Liver (tissue), 3 donors: Measurements from ENCODE around the gene PRND.

Experiments used
- HNF4G ChIP-seq: IDR thresholded peaks from 2 replicates; pipeline ENCODE4 v1.6.1; 2016; ENCODE audit warnings: antibody characterized with exemption
- JUND ChIP-seq, 2 donors: IDR thresholded peaks; 2 replicates each; pipeline ENCODE4 v1.6.1; 2016; ENCODE audit warnings: antibody characterized with exemption in 2 of 2
- TF ChIP-seq, protein P1 (sequence below): fragments of 150-350 bp; IDR thresholded peaks from 2 replicates; pipeline ENCODE4 v1.5.1; 2017; ENCODE audit warnings: improper control_type of control experiment, low read depth, low read length; ENCODE audit not compliant: missing input control
- donor health status: healthy.
- donor health status: healthy.

DNA sequence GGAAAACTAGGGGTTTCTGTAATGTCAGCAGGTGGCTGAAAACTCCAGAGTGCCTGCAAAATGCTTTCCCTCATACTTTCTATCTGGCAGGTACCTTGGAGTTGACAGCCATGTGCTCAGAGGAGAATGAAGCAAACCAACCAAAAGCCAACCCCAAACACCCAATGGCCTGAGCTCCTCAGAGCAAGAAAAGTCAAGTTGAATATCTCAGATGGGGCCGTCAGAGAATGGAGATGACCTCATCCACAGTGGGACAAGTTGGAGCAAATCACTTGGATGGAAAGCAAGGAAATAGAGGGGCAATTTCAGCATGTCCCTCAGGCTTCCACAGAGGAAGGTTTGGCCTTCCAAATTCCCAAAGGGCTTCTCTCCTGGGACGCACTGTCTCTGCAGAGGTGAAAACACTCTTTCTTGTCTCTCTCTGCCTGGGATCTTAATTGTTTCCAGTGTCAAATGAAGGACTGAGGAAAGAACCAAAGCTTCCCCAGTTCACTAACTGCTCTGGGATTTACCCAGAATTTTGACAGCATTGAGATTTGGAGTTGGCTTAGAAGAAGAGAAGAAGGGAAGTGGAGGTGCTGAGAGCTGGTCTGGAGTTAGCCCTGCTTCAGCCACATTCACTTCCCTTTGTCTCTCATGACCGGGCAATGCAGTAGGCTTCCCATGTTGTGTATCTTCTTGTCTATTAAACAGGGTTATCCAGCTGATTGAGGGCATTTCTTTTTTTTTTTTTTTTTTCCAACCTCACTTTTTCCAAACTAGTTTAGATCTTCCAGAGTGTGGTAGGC lies 42.2 kb downstream of the PRND start:
- TF ChIP-seq HNF4G (no peak), JUND (IDR thresholded peaks at IDR 0.05) (no peak)
- TF ChIP-seq, protein P1, sequence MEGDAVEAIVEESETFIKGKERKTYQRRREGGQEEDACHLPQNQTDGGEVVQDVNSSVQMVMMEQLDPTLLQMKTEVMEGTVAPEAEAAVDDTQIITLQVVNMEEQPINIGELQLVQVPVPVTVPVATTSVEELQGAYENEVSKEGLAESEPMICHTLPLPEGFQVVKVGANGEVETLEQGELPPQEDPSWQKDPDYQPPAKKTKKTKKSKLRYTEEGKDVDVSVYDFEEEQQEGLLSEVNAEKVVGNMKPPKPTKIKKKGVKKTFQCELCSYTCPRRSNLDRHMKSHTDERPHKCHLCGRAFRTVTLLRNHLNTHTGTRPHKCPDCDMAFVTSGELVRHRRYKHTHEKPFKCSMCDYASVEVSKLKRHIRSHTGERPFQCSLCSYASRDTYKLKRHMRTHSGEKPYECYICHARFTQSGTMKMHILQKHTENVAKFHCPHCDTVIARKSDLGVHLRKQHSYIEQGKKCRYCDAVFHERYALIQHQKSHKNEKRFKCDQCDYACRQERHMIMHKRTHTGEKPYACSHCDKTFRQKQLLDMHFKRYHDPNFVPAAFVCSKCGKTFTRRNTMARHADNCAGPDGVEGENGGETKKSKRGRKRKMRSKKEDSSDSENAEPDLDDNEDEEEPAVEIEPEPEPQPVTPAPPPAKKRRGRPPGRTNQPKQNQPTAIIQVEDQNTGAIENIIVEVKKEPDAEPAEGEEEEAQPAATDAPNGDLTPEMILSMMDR: no peak
